ENCODE results near the gene SOX12. TPM values are rescaled to one million over a fixed set of nuclear protein-coding genes. Genes with fewer than 3 reads are reported as not detected.

SOX12 gene
- polyA plus RNA-seq, 1 of the 3 experiments (the other 2 are of a cell fraction) = 11.3 TPM

DNA sequence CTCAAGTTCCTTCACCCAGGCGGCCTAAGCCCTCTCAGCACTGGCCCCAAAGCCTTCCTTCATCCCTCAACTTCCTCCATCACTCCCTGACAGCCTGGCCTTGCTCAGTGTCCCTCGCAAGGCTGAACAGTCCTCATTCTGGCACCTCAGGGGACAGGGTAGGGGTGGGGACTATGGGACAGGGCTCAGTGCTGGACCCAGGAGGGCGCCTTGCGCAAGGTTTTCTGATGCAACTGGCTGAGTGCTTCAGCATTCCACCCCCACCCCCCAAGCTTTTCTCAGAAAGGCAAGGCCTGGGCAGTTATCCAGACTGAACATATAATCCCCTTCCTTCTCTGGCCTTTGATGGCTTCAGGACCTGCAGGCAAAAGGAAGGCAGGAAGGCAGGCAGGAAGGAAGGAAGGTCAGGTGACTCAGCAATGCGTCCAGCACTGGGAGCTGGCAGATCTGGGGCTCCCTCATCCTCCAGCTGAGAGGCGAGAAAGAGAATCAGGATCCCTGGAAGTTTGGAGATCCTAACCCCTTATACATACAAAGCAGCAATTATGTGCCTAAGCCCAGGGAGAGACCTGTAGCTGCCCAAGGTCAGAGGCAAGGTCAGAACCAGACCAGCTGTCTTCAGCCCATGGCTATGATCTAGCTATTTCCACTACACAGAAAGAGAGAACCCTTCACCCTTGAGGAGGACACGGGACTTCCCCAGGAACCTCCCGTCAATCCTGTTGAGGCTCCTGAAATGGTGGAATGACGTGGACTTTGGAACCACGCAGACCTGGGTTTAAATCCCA, 46.6 kb downstream of the SOX12 start:
- Histone ChIP-seq H3F3A (replicated peaks; ENCODE audit: insufficient read depth) (peaks cover 12% of the 10 kb centered on the region), H3K4me3 (ENCODE audit: low read depth in 2 of 2, low read length in 1 of 2) (no peak overlapping the region), H3K36me3 (replicated peaks in 1 of 2; ENCODE audit: control insufficient read depth in 1 of 2, insufficient read depth in 2 of 2, low read length in 1 of 2) (no peaks in the 10 kb centered on the region), H3K4me2 (peak overlapping the region; percentile 29; the same call in 1 of the 2 replicates), H4K20me1 (ENCODE audit: insufficient read depth) (no peaks in the 10 kb centered on the region), H3K27me3 (ENCODE audit: insufficient read depth) (no peaks in the 10 kb centered on the region), H3K9me2 (no peaks in the 10 kb centered on the region), H3K27ac (ENCODE audit: low read depth in 2 of 2, low read length in 1 of 2) (peak overlapping the region; percentile 36 to 76), H2AFZ (ENCODE audit: low read depth) (peak overlapping the region; percentile 81), H3K9ac (no peak overlapping the region), H3K4me1 (ENCODE audit: control insufficient read depth in 1 of 2, insufficient read depth in 2 of 2, low read depth in 1 of 2, low read length in 1 of 2) (peaks cover 10 to 27% of the 10 kb centered on the region in 2 experiments; a peak in 3 of 4 replicates), H3K9me3 (no peaks in the 10 kb centered on the region), H3K79me2 (ENCODE audit: insufficient read depth) (no peaks in the 10 kb centered on the region)
- POLR2A ChIA-PET = interaction anchor here (1.1 to 1.9 kb wide), 3 partner anchors 9 to 10 kb away, joined by 3 to 11 read pairs (median 5); partner anchors contain the start of gene TRIB3
- CTCF ChIA-PET = interaction anchor here (0.6 to 3.7 kb wide), 5 partner anchors 10 to 840 kb away, joined by 3 to 24 read pairs (median 5); no protein-coding TSS in a partner anchor
- 74% methylated on average over 10 of the region's 10 CpGs for WGBS (ENCODE audit: low lambda C conversion rate)
- DNase-seq = no peak
- TF ChIP-seq, protein P1, sequence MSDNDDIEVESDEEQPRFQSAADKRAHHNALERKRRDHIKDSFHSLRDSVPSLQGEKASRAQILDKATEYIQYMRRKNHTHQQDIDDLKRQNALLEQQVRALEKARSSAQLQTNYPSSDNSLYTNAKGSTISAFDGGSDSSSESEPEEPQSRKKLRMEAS (IDR thresholded peaks at IDR 0.05; ENCODE audit: low read depth) = 0 out of 2 replicates have a peak, but pooled peaks have one; percentile 33
- no peak; the same call in 1 of the 2 replicates for TF ChIP-seq FOSL2 (IDR thresholded peaks at IDR 0.05; ENCODE audit: borderline replicate concordance, low read depth)
- TF ChIP-seq, protein P2, sequence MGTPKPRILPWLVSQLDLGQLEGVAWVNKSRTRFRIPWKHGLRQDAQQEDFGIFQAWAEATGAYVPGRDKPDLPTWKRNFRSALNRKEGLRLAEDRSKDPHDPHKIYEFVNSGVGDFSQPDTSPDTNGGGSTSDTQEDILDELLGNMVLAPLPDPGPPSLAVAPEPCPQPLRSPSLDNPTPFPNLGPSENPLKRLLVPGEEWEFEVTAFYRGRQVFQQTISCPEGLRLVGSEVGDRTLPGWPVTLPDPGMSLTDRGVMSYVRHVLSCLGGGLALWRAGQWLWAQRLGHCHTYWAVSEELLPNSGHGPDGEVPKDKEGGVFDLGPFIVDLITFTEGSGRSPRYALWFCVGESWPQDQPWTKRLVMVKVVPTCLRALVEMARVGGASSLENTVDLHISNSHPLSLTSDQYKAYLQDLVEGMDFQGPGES (IDR thresholded peaks at IDR 0.05; ENCODE audit: low read depth, low read length) = no peak
- TF ChIP-seq, protein P3, sequence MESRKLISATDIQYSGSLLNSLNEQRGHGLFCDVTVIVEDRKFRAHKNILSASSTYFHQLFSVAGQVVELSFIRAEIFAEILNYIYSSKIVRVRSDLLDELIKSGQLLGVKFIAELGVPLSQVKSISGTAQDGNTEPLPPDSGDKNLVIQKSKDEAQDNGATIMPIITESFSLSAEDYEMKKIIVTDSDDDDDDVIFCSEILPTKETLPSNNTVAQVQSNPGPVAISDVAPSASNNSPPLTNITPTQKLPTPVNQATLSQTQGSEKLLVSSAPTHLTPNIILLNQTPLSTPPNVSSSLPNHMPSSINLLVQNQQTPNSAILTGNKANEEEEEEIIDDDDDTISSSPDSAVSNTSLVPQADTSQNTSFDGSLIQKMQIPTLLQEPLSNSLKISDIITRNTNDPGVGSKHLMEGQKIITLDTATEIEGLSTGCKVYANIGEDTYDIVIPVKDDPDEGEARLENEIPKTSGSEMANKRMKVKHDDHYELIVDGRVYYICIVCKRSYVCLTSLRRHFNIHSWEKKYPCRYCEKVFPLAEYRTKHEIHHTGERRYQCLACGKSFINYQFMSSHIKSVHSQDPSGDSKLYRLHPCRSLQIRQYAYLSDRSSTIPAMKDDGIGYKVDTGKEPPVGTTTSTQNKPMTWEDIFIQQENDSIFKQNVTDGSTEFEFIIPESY (IDR thresholded peaks at IDR 0.05; ENCODE audit: borderline replicate concordance, low read depth) = no peak
- no peak for TF ChIP-seq RXRA (IDR thresholded peaks at IDR 0.05; ENCODE audit: borderline replicate concordance, low read depth)
- no peak for TF ChIP-seq GABPA (IDR thresholded peaks at IDR 0.05; ENCODE audit: low read depth)
- no peak for TF ChIP-seq FOXJ3 (CRISPR knock-in tag; IDR thresholded peaks at IDR 0.05)
- 0 out of 2 replicates have a peak, but pooled peaks have one; percentile 36 for TF ChIP-seq TAF1 (IDR thresholded peaks at IDR 0.05; ENCODE audit: borderline replicate concordance, low read depth, low read length)
- TF ChIP-seq, protein P4, sequence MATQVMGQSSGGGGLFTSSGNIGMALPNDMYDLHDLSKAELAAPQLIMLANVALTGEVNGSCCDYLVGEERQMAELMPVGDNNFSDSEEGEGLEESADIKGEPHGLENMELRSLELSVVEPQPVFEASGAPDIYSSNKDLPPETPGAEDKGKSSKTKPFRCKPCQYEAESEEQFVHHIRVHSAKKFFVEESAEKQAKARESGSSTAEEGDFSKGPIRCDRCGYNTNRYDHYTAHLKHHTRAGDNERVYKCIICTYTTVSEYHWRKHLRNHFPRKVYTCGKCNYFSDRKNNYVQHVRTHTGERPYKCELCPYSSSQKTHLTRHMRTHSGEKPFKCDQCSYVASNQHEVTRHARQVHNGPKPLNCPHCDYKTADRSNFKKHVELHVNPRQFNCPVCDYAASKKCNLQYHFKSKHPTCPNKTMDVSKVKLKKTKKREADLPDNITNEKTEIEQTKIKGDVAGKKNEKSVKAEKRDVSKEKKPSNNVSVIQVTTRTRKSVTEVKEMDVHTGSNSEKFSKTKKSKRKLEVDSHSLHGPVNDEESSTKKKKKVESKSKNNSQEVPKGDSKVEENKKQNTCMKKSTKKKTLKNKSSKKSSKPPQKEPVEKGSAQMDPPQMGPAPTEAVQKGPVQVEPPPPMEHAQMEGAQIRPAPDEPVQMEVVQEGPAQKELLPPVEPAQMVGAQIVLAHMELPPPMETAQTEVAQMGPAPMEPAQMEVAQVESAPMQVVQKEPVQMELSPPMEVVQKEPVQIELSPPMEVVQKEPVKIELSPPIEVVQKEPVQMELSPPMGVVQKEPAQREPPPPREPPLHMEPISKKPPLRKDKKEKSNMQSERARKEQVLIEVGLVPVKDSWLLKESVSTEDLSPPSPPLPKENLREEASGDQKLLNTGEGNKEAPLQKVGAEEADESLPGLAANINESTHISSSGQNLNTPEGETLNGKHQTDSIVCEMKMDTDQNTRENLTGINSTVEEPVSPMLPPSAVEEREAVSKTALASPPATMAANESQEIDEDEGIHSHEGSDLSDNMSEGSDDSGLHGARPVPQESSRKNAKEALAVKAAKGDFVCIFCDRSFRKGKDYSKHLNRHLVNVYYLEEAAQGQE (IDR thresholded peaks at IDR 0.05; ENCODE audit: low read depth, low read length) = 0 out of 2 replicates have a peak, but pooled peaks have one; percentile 56
- no peak for TF ChIP-seq FOXM1 (IDR thresholded peaks at IDR 0.05; ENCODE audit: low read depth)
- TF ChIP-seq TEAD4 (IDR thresholded peaks at IDR 0.05; ENCODE audit: borderline replicate concordance, insufficient read depth) = no peak
- TF ChIP-seq TCF12 (IDR thresholded peaks at IDR 0.05) = peak; percentile 47; the same call in 1 of the 2 replicates
- no peak for TF ChIP-seq RCOR1 (IDR thresholded peaks at IDR 0.05; ENCODE audit: low read length)
- peak; percentile 34; the same call in 1 of the 2 replicates for TF ChIP-seq SIN3A (IDR thresholded peaks at IDR 0.05; ENCODE audit: borderline replicate concordance, low read depth, low read length)
- TF ChIP-seq YY1 (IDR thresholded peaks at IDR 0.05; ENCODE audit: low read depth) = no peak
- TF ChIP-seq, protein P5, sequence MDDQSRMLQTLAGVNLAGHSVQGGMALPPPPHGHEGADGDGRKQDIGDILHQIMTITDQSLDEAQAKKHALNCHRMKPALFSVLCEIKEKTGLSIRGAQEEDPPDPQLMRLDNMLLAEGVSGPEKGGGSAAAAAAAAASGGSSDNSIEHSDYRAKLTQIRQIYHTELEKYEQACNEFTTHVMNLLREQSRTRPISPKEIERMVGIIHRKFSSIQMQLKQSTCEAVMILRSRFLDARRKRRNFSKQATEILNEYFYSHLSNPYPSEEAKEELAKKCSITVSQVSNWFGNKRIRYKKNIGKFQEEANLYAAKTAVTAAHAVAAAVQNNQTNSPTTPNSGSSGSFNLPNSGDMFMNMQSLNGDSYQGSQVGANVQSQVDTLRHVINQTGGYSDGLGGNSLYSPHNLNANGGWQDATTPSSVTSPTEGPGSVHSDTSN (IDR thresholded peaks at IDR 0.05) = no peak
- no peak for TF ChIP-seq EZH2phosphoT487 (IDR thresholded peaks at IDR 0.05; ENCODE audit: borderline replicate concordance, low read depth)
- no peak for TF ChIP-seq NRF1 (IDR thresholded peaks at IDR 0.05; ENCODE audit: low read depth, low read length)
- TF ChIP-seq, protein P6, sequence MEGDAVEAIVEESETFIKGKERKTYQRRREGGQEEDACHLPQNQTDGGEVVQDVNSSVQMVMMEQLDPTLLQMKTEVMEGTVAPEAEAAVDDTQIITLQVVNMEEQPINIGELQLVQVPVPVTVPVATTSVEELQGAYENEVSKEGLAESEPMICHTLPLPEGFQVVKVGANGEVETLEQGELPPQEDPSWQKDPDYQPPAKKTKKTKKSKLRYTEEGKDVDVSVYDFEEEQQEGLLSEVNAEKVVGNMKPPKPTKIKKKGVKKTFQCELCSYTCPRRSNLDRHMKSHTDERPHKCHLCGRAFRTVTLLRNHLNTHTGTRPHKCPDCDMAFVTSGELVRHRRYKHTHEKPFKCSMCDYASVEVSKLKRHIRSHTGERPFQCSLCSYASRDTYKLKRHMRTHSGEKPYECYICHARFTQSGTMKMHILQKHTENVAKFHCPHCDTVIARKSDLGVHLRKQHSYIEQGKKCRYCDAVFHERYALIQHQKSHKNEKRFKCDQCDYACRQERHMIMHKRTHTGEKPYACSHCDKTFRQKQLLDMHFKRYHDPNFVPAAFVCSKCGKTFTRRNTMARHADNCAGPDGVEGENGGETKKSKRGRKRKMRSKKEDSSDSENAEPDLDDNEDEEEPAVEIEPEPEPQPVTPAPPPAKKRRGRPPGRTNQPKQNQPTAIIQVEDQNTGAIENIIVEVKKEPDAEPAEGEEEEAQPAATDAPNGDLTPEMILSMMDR (IDR thresholded peaks at IDR 0.05) = no peak
- no peak for TF ChIP-seq MEF2A (IDR thresholded peaks at IDR 0.05; ENCODE audit: borderline replicate concordance, low read depth)
- TF ChIP-seq GATA2 (CRISPR knock-in tag; IDR thresholded peaks at IDR 0.05) = no peak
- TF ChIP-seq SMC3 (IDR thresholded peaks at IDR 0.05; ENCODE audit: low read depth, low read length) = no peak

All from SK-N-SH (cell line).